Measurements from ENCODE around the gene PCSK5. TPM values are rescaled to one million over a fixed set of nuclear protein-coding genes. Genes with fewer than 3 reads are reported as not detected.

Gene PCSK5
- total and polyA plus RNA-seq, 2 of the 8 experiments (the other 6 are each of a cell fraction or from before 2014, with no cell fraction given): 5.5 to 10.7 TPM

DNA sequence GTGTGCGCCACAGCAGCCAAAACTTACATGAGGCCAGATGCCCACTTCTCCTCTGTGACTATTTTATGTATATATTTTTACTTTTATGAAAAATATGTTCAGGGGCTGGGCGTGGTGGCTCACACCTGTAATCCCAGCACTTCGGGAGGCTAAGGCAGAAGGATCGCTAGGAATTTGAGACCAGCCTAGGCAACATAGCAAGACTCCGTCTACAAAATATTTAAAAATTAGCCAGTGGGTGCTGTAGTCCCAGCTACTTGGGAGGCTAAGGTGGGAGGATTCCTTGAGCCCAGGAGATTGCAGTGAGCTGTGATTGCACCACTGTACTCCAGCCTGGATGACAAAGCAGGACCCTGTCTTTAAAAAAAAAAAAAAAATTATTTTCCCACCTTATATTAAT is 420.5 kb downstream of the PCSK5 start (continued):
- TF ChIP-seq ZNF274 (IDR thresholded peaks at IDR 0.05; ENCODE audit: borderline replicate concordance, extremely low read depth, low read length): no peak
- TF ChIP-seq KDM1A (IDR thresholded peaks at IDR 0.05; ENCODE audit: borderline replicate concordance, low read length): no peak
